Tibial nerve (tissue), 4 donors: ENCODE results near the gene TARDBP.

Source experiments
- CTCF ChIP-seq, 5 experiments: fragments of 200-600 bp in 3 of 5; fragments of 450-650 bp in 2 of 5; sonication (generic) in 3 of 5; IDR thresholded peaks; one replicate each; pipeline ENCODE4 v1.5.1; 2016 to 2019; ENCODE audit warnings: antibody characterized with exemption in 5 of 5, mild to moderate bottlenecking in 3 of 5, moderate library complexity in 2 of 5
- EP300 ChIP-seq, 2 donors: sonication (generic); formaldehyde crosslinking; IDR thresholded peaks; one replicate each; pipeline ENCODE4 v1.6.1; 2017; ENCODE audit warnings: antibody characterized with exemption in 2 of 2, mild to moderate bottlenecking in 1 of 2
- POLR2A ChIP-seq, 2 donors: fragments of 450-650 bp; IDR thresholded peaks; one replicate each; pipeline ENCODE4 v1.6.1; 2017; ENCODE audit warnings: antibody characterized with exemption in 2 of 2, mild to moderate bottlenecking in 2 of 2, moderate library complexity in 2 of 2

GRCh38 chr1:11026052-11026451, 13.6 kb downstream of the TARDBP start:
- no peak for TF ChIP-seq CTCF (IDR thresholded peaks at IDR 0.05)
- no peak for TF ChIP-seq POLR2A (IDR thresholded peaks at IDR 0.05)
- TF ChIP-seq EP300 (IDR thresholded peaks at IDR 0.05): no peak
